Upper lobe of left lung (tissue), 6 donors: ENCODE measurements around the gene ANAPC2. TPM values are rescaled to one million over a fixed set of nuclear protein-coding genes. Genes with fewer than 3 reads are reported as not detected.

Experiments used
- ATAC-seq, 2 donors: fragments of 200-7000 bp; cut with Tn5 transposase; one replicate each; pipeline ENCODE4 v1.9.1; 2022; ENCODE audit warnings: mild to moderate bottlenecking in 2 of 2, moderate library complexity in 2 of 2; ENCODE audit not compliant: low FRiP score in 2 of 2
- DNase-seq, 2 donors: peaks; one replicate each; pipeline ENCODE4 v3.0.0-alpha.2; 2019 to 2020
- H3K27ac ChIP-seq, 4 donors: fragments of 200-600 bp; sonication (generic); one replicate each; pipeline ENCODE4 v1.5.1; 2016 to 2019
- H3K27me3 ChIP-seq, 4 donors: fragments of 200-600 bp; sonication (generic); one replicate each; pipeline ENCODE4 v1.5.1; 2017 to 2019
- H3K36me3 ChIP-seq, 4 donors: fragments of 200-600 bp; sonication (generic); one replicate each; pipeline ENCODE4 v1.5.1; 2016 to 2019
- H3K4me1 ChIP-seq, 4 donors: fragments of 200-600 bp; sonication (generic); one replicate each; pipeline ENCODE4 v1.5.1; 2018 to 2019
- H3K4me3 ChIP-seq, 4 donors: fragments of 200-600 bp; sonication (generic); one replicate each; pipeline ENCODE4 v1.5.1; 2017 to 2019; ENCODE audit warnings: mild to moderate bottlenecking in 2 of 4, moderate library complexity in 1 of 4
- H3K9me3 ChIP-seq, 4 donors: fragments of 200-600 bp; sonication (generic); one replicate each; pipeline ENCODE4 v1.5.1; 2018 to 2019
- EP300 ChIP-seq, 4 donors: sonication (generic); formaldehyde crosslinking; IDR thresholded peaks; one replicate each; pipeline ENCODE4 v1.5.1; 2017; ENCODE audit warnings: antibody characterized with exemption in 4 of 4, control low read depth in 2 of 4
- POLR2A ChIP-seq, 4 donors: fragments of 450-650 bp; IDR thresholded peaks; one replicate each; pipeline ENCODE4 v1.5.1; 2016 to 2017; ENCODE audit warnings: antibody characterized with exemption in 4 of 4, mild to moderate bottlenecking in 2 of 4
- POLR2AphosphoS5 ChIP-seq, 2 donors: sonication (generic); formaldehyde crosslinking; IDR thresholded peaks; one replicate each; pipeline ENCODE4 v1.5.1; 2017; ENCODE audit warnings: antibody characterized with exemption in 2 of 2
- WGBS, 2 donors: methylation state at CpG; one replicate each; pipeline ENCODE4 v1.1.5; 2017 to 2018; 5-methylcytosine and 5-hydroxymethylcytosine counted together
- total RNA-seq, 6 donors: library from RNA; depleted of rRNA in 4 of 6; stranded (reverse); fragments of >200 nt in 4 of 6; gene quantifications; one replicate each; pipeline versions ENCODE4 v1.1.0 to v1.2.1, GENCODE V29; 2016 to 2021
- TF ChIP-seq, protein P1 (sequence below), 6 experiments: fragments of 450-650 bp in 4 of 6; fragments of 200-600 bp in 2 of 6; sonication (generic) in 2 of 6; IDR thresholded peaks; one replicate each; pipeline ENCODE4 v1.5.1; 2016 to 2019; ENCODE audit warnings: antibody characterized with exemption in 6 of 6
- donor health status: DM: no; HTN: no; CAD: no; lungs with moderate emphysema.
- donor health status: DM: no; HTN: yes; CAD: no; lungs with severe emphysema.

Gene ANAPC2
- total RNA-seq, 6 donors from 2014 or later, result 31.9 to 174 (median 67.3) TPM

DNA sequence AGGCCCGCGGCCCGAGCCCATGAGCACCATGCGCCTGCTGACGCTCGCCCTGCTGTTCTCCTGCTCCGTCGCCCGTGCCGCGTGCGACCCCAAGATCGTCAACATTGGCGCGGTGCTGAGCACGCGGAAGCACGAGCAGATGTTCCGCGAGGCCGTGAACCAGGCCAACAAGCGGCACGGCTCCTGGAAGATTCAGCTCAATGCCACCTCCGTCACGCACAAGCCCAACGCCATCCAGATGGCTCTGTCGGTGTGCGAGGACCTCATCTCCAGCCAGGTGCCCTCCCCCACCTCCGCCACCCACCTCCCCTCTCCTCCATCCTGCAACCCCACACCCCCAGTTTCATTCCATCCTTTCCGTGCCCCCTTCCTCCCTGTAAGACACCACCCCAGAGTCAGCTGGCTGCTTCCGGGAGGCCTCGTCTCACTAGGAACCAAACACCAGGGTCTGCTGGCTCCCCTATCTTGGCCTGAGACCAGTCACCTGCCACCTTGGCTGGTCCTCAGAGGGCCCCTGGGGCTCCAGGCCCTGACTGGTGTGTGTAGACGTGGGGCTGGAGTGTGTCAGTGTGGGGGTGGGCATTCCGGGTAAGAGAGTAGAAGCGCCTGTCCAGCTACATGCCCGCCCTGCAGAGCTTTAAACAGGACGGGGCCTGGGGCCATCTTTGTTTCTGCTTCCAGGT lies 48.8 kb downstream of the ANAPC2 start:
- 55 to 62% methylated on average over 14 of the region's 37 CpGs for WGBS, 2 donors
- DNase-seq, result no peak
- no peaks in the 10 kb centered on the region for H3K9me3 ChIP-seq
- peaks cover 0 to 13% (median 5%) of the 10 kb centered on the region in 4 donors for H3K4me1 ChIP-seq
- no peak overlapping the region for H3K27ac ChIP-seq
- H3K27me3 ChIP-seq, result peaks cover 0 to 57% (median 19%) of the 10 kb centered on the region in 4 donors
- no peaks in the 10 kb centered on the region for H3K36me3 ChIP-seq
- no peak overlapping the region for H3K4me3 ChIP-seq
- TF ChIP-seq EP300 (IDR thresholded peaks at IDR 0.05) (no peak), POLR2A (IDR thresholded peaks at IDR 0.05) (no peak), POLR2AphosphoS5 (IDR thresholded peaks at IDR 0.05) (no peak)
- TF ChIP-seq, protein P1, sequence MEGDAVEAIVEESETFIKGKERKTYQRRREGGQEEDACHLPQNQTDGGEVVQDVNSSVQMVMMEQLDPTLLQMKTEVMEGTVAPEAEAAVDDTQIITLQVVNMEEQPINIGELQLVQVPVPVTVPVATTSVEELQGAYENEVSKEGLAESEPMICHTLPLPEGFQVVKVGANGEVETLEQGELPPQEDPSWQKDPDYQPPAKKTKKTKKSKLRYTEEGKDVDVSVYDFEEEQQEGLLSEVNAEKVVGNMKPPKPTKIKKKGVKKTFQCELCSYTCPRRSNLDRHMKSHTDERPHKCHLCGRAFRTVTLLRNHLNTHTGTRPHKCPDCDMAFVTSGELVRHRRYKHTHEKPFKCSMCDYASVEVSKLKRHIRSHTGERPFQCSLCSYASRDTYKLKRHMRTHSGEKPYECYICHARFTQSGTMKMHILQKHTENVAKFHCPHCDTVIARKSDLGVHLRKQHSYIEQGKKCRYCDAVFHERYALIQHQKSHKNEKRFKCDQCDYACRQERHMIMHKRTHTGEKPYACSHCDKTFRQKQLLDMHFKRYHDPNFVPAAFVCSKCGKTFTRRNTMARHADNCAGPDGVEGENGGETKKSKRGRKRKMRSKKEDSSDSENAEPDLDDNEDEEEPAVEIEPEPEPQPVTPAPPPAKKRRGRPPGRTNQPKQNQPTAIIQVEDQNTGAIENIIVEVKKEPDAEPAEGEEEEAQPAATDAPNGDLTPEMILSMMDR (IDR thresholded peaks at IDR 0.05), result no peak
- no peak for ATAC-seq

- Histone ChIP-seq H3K9me3 (no peaks in the 10 kb centered on the region), H3K27ac (no peak within 1 kb of the TSS), H3K4me3 (peak within 1 kb of the TSS in 1 of 4 donors; percentile 6), H3K27me3 (peaks cover 0 to 57% (median 19%) of the 10 kb centered on the region in 4 donors), H3K36me3 (no peaks in the 10 kb centered on the region), H3K4me1 (peaks cover 0 to 13% (median 5%) of the 10 kb centered on the region in 4 donors)
- 17% methylated on average over 20 of the region's 104 CpGs; no CpG with 5 or more reads in 1 of the 2 donors for WGBS, 2 donors
- ATAC-seq, result peak in 1 of 2 donors; percentile 78
- peak in 1 of 2 donors; percentile 91 for DNase-seq
- TF ChIP-seq POLR2AphosphoS5 (IDR thresholded peaks at IDR 0.05), result no peak
- TF ChIP-seq EP300 (IDR thresholded peaks at IDR 0.05), result no peak
- TF ChIP-seq, protein P1 (IDR thresholded peaks at IDR 0.05), result no peak
- TF ChIP-seq POLR2A (IDR thresholded peaks at IDR 0.05), result no peak
Measured at GRCh38 chr9:137138722-137139467, 49.5 kb downstream of the ANAPC2 start, which contains the start of gene GRIN1. Gene GRIN1, plus strand, starts transcription at chr9:137139154. Its CDS starts 333 bp downstream, at chr9:137139487.

- 8 to 13% methylated on average over 16 to 25 of the region's 25 CpGs for WGBS, 2 donors
- DNase-seq (peak in 1 of 2 donors; percentile 44), ATAC-seq (no peak)
- Histone ChIP-seq H3K9me3 (no peaks in the 10 kb centered on the region), H3K4me1 (peaks cover 0 to 13% (median 5%) of the 10 kb centered on the region in 4 donors), H3K36me3 (no peaks in the 10 kb centered on the region), H3K27ac (no peak overlapping the region), H3K4me3 (no peak overlapping the region), H3K27me3 (peaks cover 0 to 57% (median 19%) of the 10 kb centered on the region in 4 donors)
- TF ChIP-seq POLR2A (IDR thresholded peaks at IDR 0.05), result no peak
- TF ChIP-seq, protein P1 (IDR thresholded peaks at IDR 0.05), result no peak
Measured at GRCh38 chr9:137138058-137138721, 50.2 kb downstream of the ANAPC2 start.

GRCh38 chr9:137136881-137137607 lies 51.3 kb downstream of the ANAPC2 start:
- no peak overlapping the region for H3K4me3 ChIP-seq
- peaks cover 0 to 13% (median 5%) of the 10 kb centered on the region in 4 donors for H3K4me1 ChIP-seq
- no peak for TF ChIP-seq POLR2AphosphoS5 (IDR thresholded peaks at IDR 0.05)
- no peak for TF ChIP-seq EP300 (IDR thresholded peaks at IDR 0.05)
- TF ChIP-seq, protein P1 (IDR thresholded peaks at IDR 0.05), result no peak
- TF ChIP-seq POLR2A (IDR thresholded peaks at IDR 0.05), result no peak
- no peaks in the 10 kb centered on the region for H3K9me3 ChIP-seq
- H3K27ac ChIP-seq, result no peak overlapping the region
- H3K36me3 ChIP-seq, result no peaks in the 10 kb centered on the region
- ATAC-seq, result peak in 1 of 2 donors; percentile 24
- H3K27me3 ChIP-seq, result peaks cover 0 to 53% (median 19%) of the 10 kb centered on the region in 4 donors
- 72 to 74% methylated on average over 14 to 23 of the region's 23 CpGs for WGBS, 2 donors
- peak in 1 of 2 donors; percentile 27 for DNase-seq
